Measurements from ENCODE around the gene MRPL27.

- TF ChIP-seq GATA2 (IDR thresholded peaks at IDR 0.05; ENCODE audit: low read depth, low read length), result no peak
- no peak for TF ChIP-seq GATA3 (IDR thresholded peaks at IDR 0.05; ENCODE audit: low read depth, low read length)
Observed at GRCh38 chr17:50328363-50329325, 44.3 kb downstream of the MRPL27 start.
